Osteoblast (primary cell): ENCODE measurements around the gene INO80D. TPM values are rescaled to one million over a fixed set of nuclear protein-coding genes. Genes with fewer than 3 reads are reported as not detected.
A peak's percentile ranks its signal among the peaks of the same experiment; 100 is the strongest.

Experiments
- DNase-seq: peaks from one replicate; pipeline ENCODE4 v3.0.0; 2011; ENCODE audit warnings: low spot score, mixed read lengths; ENCODE audit not compliant: insufficient read length; ENCODE audit errors: missing footprints
- H2AFZ ChIP-seq: 2 replicates; pipeline ENCODE4 v1.6.0; 2011; ENCODE audit warnings: mild to moderate bottlenecking, low read length
- H3K27ac ChIP-seq: 2 replicates; pipeline ENCODE4 v1.5.1; 2011; ENCODE audit warnings: mild to moderate bottlenecking, low read depth, low read length, moderate library complexity
- H3K27me3 ChIP-seq: 2 replicates; pipeline ENCODE4 v1.6.0; 2012; ENCODE audit warnings: mild to moderate bottlenecking, control low read depth, inconsistent platforms, low read length, moderate library complexity; ENCODE audit not compliant: insufficient read depth
- H3K36me3 ChIP-seq: 2 replicates; pipeline ENCODE4 v1.5.1; 2011; ENCODE audit warnings: mild to moderate bottlenecking, low read length, control low read depth, moderate library complexity; ENCODE audit not compliant: insufficient read depth
- H3K4me1 ChIP-seq: 2 replicates; pipeline ENCODE4 v1.5.1; 2011; ENCODE audit warnings: mild to moderate bottlenecking, low read length, control low read depth, moderate library complexity; ENCODE audit not compliant: insufficient read depth
- H3K4me2 ChIP-seq: 2 replicates; pipeline ENCODE4 v1.6.0; 2011; ENCODE audit warnings: mild to moderate bottlenecking, low read length; ENCODE audit not compliant: insufficient read depth
- H3K4me3 ChIP-seq: fragments of 200-600 bp; sonication (generic); 3 replicates; pipeline ENCODE4 v1.5.1; 2012; ENCODE audit warnings: mild to moderate bottlenecking, low read length, inconsistent platforms; ENCODE audit not compliant: insufficient read depth
- H3K79me2 ChIP-seq: 2 replicates; pipeline ENCODE4 v1.6.0; 2012; ENCODE audit warnings: mild to moderate bottlenecking, low read length, control low read depth, inconsistent platforms; ENCODE audit not compliant: insufficient read depth
- H3K9me3 ChIP-seq: 2 replicates; pipeline ENCODE4 v1.5.1; 2011; ENCODE audit warnings: low read depth, low read length, control low read depth
- H4K20me1 ChIP-seq: 2 replicates; pipeline ENCODE4 v1.6.0; 2012; ENCODE audit warnings: mild to moderate bottlenecking, low read length, control low read depth; ENCODE audit not compliant: insufficient read depth
- CTCF ChIP-seq: IDR thresholded peaks from 2 replicates; pipeline ENCODE4 v1.5.1; 2011; ENCODE audit warnings: mild to moderate bottlenecking, low read depth, low read length, moderate library complexity; ENCODE audit errors: extremely low read depth
- total RNA-seq: library from RNA; depleted of rRNA; stranded (reverse); fragments of >200 nt; gene quantifications from 2 replicates; pipeline ENCODE4 v1.2.3, GENCODE V29; 2012

INO80D gene
- total RNA-seq, 1 donor: 9.0 TPM

GRCh38 chr2:206088248-206088647, 2.3 kb upstream of the INO80D start:
- no peak for DNase-seq
- no peaks in the 10 kb centered on the region for H4K20me1 ChIP-seq
- no peak overlapping the region for H3K27ac ChIP-seq
- no peak overlapping the region for H2AFZ ChIP-seq
- no peaks in the 10 kb centered on the region for H3K27me3 ChIP-seq
- TF ChIP-seq CTCF: no peak
- no peaks in the 10 kb centered on the region for H3K9me3 ChIP-seq
- H3K36me3 ChIP-seq: peaks cover 3% of the 10 kb centered on the region
- peaks cover 12% of the 10 kb centered on the region for H3K4me1 ChIP-seq
- peaks cover 38% of the 10 kb centered on the region for H3K79me2 ChIP-seq
- H3K4me3 ChIP-seq: no peak overlapping the region
- H3K4me2 ChIP-seq: no peak overlapping the region

- peaks cover 2% of the 10 kb centered on the region for H4K20me1 ChIP-seq
- DNase-seq: peak; percentile 81
- H3K79me2 ChIP-seq: peaks cover 50% of the 10 kb centered on the region
- no peaks in the 10 kb centered on the region for H3K9me3 ChIP-seq
- peak overlapping the region; percentile 89 for H3K4me3 ChIP-seq
- H3K4me1 ChIP-seq: peaks cover 10% of the 10 kb centered on the region
- no peaks in the 10 kb centered on the region for H3K27me3 ChIP-seq
- H2AFZ ChIP-seq: no peak overlapping the region
- H3K27ac ChIP-seq: peak overlapping the region; percentile 94
- no peak for TF ChIP-seq CTCF
- H3K36me3 ChIP-seq: peaks cover 3% of the 10 kb centered on the region
- H3K4me2 ChIP-seq: peak overlapping the region; percentile 80
Observed at GRCh38 chr2:206086716-206087350, 859 bp upstream of the INO80D start.

GRCh38 chr2:206084870-206085741, 868 bp downstream of the INO80D start:
- H3K27me3 ChIP-seq: no peaks in the 10 kb centered on the region
- H3K4me2 ChIP-seq: peak overlapping the region; percentile 92
- H3K36me3 ChIP-seq: peaks cover 3% of the 10 kb centered on the region
- H2AFZ ChIP-seq: peak overlapping the region; percentile 65
- peak overlapping the region; percentile 89 for H3K4me3 ChIP-seq
- H3K9me3 ChIP-seq: no peaks in the 10 kb centered on the region
- peaks cover 63% of the 10 kb centered on the region for H3K79me2 ChIP-seq
- peaks cover 9% of the 10 kb centered on the region for H4K20me1 ChIP-seq
- DNase-seq: peak; percentile 85
- no peak for TF ChIP-seq CTCF
- peaks cover 10% of the 10 kb centered on the region for H3K4me1 ChIP-seq
- H3K27ac ChIP-seq: peak overlapping the region; percentile 94

DNA sequence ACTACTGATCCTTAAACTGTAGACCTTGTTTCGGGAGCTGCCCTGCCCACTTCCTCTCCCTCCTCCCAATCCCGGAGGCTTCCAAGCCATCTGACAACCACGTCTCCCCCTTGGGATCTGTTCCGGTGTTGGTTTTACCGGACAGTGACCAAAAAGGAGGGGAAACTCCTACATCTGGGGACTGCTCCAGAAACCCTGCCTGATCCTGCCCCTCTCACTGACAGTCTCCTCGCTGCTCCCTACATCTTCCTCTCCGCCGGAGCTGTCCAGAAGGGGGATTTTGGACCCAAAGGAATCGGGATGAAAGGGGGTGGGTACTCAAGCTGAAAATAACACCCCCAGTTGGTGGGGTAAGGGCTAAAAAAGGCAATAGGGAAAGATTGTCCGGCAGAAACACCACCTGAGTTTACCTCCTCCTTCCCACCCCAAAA, 1.5 kb downstream of the INO80D start:
- H3K9me3 ChIP-seq: no peaks in the 10 kb centered on the region
- H3K4me3 ChIP-seq: peak overlapping the region; percentile 89
- peak overlapping the region; percentile 65 for H3K27ac ChIP-seq
- peak overlapping the region; percentile 65 for H2AFZ ChIP-seq
- peak overlapping the region; percentile 92 for H3K4me2 ChIP-seq
- DNase-seq: peak; percentile 90
- peaks cover 3% of the 10 kb centered on the region for H3K36me3 ChIP-seq
- no peaks in the 10 kb centered on the region for H3K27me3 ChIP-seq
- H3K4me1 ChIP-seq: peaks cover 10% of the 10 kb centered on the region
- peaks cover 13% of the 10 kb centered on the region for H4K20me1 ChIP-seq
- peaks cover 66% of the 10 kb centered on the region for H3K79me2 ChIP-seq
- no peak for TF ChIP-seq CTCF
